GM18870 (cell line): ENCODE data around the gene ARHGAP22.

Source experiments
- ATAC-seq: cut with Tn5 transposase; IDR thresholded peaks from one replicate; pipeline ENCODE4 v1.9.1; 2021; ENCODE audit warnings: moderate library complexity; ENCODE audit not compliant: unreplicated experiment

ARHGAP22 gene

DNA sequence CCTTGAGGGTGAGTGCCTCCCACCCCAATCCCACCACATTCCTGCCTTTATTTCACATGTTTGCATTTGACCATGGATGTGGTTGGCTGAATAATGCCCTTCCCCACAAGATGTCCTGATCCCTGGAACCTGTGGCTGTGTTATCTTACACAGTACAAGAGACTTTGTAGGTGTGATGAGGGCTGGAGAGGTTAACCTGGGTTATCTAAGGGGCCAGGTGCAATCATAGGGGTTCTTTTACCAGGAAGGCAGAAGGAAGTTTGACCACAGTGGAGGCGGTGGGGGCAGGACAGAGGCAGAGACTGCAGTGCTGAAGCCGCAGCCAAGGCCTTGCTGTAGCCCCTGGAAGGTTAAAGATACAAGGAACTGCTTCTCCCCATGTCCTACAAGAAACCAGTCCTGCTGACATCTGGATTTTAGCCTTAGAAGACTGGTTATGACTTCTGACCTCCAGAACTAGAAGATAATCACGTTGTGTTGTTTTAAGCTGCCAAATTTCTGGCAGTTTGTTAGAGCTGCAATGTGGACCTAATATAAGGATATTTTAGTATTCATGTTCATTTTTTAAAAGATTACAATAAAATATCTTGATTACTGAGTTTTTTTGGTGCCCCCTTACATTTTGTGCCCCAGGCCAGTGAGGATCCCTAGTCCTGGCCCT, 136.6 kb downstream of the ARHGAP22 start:
- no peak for ATAC-seq

DNA sequence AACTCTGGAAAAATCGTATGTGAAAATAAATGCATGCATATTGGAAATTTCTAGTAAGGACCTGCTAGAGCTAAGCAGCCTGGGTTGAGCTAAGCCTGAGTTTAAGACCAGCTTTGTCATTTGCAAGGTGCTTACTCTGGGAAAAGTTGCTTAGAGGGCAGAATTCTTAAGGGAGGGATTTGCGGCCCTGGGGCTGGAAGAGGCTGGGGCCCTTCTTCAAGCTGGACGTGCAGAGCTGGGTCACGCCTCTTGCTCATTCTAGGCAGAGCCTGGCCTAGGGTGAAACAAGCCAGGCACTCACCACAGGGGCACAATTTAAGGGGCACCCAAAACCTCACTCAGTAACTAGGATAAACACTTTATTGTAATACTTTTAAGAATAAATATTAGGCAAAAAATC, 137.2 kb downstream of the ARHGAP22 start:
- no peak for ATAC-seq

DNA sequence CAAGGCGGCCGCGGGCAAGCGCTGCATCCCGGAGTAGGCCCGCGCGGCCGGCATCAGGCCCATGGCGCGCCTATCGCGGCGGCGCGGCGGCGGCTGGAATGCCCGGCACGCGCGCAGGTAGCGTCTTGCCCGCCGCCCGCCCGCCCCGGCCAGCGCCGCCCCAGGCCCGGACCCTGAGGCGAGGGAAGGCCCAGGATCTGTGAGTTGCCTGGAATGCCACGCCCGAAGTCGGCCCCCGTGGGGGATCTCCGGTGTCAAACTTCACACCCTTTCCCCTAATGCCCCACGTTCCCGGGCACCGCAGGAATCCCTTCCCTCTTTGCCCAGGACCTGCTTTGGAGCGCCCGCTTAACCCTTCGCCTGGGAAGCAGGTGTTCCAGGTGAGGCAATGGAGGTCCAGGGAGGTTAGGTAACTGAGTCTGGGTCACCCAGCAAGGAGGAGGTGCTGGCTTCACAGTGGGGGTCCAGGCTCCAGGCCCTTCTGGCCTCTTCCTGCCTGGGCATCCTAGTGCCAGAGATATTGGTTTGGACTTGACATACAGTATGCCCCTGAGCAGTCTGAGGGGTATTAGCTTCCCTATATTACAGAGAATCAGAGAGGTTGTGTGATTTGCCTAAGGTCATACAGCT, 138.1 kb downstream of the ARHGAP22 start:
- no peak for ATAC-seq

DNA sequence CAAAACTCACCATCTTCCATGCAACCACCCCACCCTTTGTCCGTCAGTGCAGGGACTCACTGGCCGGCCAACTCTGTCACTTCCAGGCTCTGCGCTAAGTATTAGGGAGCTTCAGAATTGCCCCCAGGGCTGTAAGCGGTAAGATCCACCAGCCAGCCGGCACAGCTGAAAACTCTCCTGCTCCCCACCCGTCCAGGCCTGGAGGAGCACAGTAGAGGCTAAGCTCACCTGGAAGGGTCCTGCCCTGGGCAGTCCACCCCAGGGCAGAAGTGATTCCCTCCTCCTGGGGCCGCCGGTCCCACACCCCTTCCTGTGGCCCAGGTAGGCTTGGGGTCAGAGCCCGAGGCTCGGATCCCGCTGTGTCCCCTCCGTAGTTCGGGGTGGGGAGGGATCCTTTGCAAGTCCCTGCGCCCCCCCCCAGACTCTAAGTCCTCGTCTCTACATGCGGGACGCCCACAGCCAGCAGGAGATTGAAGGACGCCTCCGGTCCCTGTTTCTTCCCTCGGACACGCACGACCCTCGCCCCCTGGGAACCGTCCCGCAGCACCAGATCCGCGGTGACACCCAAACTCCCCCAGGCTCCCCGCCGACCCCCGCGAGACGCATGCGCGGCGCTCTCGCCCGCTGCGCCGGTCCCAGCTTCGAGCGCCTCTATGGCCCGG, 138.9 kb downstream of the ARHGAP22 start:
- ATAC-seq, result no peak

DNA sequence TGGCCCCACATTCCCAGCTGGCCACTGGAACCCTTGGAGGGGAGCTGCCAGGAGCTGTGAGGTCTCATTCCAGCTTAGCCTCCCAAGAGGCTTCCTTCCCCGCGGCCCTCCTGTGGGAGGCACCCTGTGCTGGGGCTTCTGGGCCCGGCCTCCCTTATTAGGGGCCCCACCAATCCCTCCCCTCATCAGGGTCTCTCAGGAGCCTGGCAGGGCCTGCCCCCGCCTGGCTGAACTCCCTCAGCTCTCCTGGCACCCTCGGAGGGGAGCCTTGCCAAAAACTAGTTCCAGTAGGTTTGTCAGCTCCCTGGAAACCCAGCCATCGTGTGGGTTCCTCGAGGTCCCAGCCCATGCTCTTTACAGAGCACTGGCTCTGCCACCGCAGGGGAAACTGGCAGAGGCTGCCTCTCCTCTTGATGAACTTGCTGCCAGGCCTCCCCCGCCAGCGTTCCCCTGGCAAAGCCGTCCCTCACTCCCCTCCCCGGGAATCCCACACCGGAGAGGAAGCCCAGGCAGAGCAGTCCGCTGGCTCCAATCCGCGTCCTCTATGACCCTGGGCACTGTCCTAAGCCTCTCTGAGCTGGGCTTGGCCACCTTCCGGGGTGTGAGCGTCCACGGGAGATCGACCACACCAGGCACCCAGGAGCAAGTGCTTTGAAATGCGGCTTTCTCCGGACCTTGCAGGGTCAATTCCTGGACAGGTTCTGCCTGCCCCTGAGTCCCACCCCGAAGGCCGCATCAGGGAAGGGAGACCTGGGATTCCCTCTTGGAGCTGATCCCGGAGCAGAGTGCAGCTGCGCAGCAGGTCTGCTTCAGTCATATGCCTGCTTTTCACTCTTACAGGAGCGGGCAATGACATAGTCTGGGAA, 139.8 kb downstream of the ARHGAP22 start:
- ATAC-seq, result no peak

DNA sequence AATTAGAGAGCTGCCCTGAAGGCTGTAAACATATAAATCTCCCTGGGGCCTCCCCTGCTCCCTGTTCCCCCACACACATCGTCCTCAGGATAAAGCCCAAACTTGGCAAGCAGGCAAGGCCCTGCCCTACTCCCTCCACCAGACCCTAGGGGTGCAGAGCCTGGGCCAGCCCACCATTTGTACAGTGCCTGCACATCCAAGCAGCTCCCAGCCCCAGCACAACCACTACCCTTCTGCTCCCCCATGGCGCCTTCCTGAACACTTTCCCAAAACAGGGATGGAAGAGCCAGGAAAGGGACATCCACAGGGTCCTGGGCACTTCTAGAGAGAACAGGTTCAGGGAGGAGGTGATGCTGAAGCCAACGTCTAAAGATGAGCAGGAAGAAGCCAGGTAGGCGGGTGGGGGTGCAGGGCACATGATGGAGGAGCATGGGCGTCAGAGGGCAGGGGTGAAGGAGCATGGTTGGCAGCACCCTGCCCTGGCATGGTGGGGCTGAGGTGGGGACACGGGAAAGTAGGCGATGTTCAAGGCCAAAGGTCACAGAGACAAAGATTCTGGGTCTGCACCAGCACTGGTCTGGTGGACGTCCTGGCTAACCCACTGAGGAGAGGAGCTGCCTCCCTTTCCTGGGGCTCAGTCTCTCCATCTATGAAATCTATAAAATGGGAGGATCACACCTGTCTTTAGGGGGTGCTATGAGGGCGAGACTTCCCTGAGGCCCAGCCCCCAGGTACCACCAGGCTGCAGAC, 140.6 kb downstream of the ARHGAP22 start:
- no peak for ATAC-seq

DNA sequence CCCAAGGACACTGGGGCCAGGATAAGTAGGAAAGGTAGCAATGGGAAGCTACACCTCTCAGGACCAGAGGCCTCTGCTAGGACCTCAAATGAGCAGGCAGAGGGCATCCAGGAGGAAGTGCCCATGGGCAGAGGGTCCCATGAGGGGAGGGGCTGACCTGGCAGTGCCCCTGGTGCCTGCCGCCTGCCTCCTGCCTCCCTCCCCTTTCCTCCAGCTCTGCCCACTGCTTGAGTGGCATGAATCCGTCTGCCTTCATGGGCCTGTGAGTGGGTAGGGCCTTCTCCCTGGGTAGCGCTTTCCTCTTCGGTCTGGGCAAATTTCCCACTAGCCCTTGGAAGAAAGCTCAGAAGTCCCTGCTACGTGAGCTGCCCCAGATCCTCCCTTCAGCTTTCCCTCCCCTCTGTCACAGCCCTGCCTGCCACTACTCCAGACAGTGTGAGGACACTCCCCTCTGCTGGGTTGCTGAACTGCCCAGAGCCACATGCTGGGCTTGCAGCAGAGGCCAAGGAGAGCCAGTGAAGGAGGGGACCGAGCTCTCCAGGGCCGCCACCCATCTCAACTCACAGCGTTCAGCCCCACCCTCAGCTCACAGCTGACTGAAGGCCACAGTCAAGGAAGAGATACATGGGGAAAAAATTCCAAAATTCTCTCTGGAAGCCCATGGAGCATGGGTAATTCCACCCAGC, 141.4 kb downstream of the ARHGAP22 start:
- ATAC-seq, result no peak

DNA sequence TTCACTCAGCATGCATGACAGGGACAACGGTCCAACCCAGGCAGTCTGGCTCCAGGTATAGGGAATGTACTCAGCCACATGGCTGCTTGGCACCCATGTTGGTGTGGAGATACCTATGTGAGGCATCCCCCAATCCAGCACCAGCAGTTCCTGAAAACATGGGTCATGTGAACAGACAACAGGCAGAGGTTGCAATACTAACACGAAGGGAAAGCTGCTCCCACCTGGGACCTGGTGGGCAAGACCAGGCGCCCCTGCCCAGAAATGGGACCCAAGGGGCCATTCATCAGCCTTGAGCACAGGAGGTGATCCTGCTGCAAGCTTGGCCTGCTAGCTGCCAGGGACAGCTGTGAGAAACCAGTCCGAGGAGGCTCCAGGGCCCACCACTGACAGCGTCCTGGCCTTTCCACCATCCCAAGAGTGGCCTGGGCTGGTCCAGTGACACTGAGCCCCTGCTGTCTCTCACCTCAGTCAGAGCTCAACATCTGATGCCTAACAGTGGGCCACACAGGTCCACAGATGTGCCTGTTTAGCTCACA, 142.3 kb downstream of the ARHGAP22 start:
- ATAC-seq, result no peak

DNA sequence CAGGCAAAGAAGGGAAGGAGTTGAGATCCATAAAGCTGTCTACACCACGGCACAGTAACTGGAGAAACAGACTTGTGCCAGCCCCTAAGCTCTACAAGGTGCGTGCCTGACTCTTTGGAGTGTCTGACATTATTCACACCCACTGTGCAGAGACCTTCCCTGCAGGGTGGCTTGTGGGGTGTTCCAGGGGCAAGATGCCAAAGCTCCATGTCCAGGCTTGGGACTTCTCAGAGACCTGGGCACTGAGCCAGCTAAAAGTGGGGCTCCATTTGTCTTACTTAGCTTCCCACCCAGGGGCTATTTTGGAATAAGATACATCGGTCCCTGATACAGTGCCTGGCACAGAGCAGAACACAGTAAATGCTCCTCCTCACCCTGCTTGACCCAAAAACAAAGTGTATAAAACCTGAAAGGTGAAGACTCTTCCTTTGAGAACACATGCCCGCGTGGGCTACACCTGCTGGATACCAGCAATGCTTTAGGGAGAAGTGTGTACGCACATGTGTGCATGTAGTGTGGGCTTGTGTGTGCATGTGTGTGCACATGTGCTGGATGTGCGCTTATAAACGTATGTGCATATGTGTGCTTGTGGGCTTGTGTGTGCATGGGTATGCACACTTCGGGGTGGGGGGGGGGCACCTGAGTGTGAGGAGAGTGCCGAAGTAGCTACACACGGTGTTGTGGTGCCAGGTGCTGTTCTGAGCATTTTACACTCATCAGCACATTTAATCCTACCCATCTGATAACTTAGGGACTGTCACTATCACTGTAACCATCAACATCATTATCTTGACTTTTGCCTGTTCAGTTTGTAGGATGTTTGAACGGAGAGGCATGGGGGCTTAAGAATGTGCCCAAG, 143.0 kb downstream of the ARHGAP22 start:
- ATAC-seq, result no peak

DNA sequence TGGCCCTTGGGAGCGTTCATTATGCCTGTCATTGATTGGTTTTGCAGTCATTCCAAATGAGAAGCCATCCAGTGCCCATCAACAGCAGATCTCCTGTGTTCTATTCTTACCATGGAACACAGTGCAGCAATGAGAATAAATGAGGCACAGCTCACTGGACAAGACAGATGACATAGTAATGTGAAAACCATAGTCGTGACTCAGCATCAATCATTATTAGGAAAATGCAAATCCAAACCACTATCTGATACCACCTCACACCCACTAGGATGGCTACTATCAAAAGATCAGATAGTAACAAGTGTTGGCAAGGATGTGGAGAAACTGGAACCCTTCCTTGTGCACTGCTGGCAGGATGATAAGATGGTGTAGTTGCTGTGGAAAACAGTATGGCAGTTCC, 144.7 kb downstream of the ARHGAP22 start:
- ATAC-seq, result no peak

DNA sequence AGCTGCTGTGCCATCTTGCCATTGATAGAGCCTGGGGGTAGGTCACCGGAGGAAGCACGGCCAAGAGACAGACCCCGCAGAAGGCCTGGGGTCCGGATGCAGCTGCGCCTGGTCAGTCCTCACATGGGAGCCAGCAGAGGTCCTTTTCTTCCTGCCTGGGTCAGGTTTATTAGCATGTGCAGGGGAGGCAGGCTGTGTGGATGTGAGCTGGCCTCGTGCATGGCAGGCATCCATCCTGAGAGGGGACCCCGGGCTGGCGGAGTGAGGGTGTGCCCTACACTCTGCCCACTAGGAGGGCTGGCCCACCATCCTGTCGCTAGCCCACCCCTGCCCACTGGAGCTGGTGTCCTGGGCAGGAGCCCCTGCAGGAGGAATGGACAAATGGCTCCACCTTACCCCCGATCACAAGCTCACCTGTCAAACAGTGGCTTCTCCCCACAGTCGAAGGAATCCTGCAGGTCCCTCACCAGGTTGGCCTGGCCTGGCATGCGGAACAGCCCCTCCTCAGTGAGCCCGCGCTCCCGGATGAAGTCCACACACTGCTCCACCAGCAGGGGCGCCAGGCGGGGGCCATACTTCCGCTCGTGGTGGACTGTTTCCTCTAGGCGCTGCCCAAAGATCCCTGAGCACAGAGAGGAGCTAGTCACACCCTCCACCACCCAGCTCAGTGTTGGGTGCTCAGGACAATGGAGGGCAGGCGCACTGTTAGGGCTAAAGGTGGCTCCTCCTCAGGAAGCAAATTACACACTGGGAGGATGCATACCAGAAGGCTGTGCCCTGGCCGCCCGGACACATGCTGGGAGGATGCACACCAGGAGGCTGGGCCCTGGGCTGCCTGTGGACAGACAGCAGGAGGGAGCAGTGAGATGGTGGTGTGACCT, 145.4 kb downstream of the ARHGAP22 start:
- no peak for ATAC-seq

DNA sequence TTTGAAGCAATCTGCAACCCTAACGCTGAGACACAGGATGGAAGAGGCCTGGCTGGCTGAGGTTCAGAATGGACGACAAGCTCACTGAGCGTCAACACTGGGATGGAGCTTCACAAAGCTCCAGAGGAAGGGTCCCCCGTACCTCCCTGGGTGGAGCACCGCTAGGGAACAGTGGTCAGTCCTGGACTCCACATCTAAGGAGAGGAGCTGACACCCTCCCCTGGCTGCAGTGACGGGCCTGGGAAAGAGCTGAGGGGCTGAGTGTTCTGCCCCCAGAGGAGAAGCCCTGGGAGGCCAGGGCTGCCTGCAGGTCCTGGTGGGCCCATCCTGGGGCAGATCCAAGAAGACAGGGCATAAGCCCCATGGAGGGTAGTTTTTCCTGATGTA, 146.2 kb downstream of the ARHGAP22 start:
- ATAC-seq, result no peak

DNA sequence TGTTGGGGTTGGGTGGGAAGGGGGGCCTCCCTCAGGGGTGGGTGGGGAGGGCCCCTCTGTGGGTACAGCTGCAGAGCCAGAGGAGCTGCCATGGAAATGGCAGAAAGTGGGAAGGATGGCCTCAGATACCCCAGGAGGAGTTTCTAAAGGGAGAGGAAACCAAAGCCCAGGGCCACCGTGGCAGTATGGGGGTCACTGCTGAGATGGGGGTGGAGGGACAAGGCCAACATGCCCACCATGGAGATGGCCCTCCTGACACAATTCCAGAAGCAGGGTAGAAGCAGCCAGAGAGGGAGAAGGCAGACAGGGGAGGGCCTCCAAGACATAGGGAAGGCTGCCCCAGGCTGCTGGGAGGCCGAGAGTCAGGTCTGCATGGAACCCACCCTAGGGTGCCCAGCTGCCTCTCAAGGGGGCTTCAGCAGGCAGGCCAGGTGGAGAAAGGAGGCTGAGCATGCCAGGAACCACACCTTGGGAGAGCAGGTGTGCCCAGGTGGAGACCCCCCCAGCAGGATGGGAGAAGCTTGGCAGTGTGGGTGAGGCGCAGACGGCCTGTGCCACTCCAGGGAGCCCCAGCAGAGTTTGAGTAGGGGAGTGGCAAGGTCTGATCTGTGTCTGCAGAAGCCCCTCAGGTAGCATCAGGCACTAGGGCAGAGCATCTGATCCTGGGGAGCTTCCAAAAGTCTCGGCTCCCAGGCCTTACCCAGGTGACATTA, 146.8 kb downstream of the ARHGAP22 start:
- ATAC-seq, result no peak

DNA sequence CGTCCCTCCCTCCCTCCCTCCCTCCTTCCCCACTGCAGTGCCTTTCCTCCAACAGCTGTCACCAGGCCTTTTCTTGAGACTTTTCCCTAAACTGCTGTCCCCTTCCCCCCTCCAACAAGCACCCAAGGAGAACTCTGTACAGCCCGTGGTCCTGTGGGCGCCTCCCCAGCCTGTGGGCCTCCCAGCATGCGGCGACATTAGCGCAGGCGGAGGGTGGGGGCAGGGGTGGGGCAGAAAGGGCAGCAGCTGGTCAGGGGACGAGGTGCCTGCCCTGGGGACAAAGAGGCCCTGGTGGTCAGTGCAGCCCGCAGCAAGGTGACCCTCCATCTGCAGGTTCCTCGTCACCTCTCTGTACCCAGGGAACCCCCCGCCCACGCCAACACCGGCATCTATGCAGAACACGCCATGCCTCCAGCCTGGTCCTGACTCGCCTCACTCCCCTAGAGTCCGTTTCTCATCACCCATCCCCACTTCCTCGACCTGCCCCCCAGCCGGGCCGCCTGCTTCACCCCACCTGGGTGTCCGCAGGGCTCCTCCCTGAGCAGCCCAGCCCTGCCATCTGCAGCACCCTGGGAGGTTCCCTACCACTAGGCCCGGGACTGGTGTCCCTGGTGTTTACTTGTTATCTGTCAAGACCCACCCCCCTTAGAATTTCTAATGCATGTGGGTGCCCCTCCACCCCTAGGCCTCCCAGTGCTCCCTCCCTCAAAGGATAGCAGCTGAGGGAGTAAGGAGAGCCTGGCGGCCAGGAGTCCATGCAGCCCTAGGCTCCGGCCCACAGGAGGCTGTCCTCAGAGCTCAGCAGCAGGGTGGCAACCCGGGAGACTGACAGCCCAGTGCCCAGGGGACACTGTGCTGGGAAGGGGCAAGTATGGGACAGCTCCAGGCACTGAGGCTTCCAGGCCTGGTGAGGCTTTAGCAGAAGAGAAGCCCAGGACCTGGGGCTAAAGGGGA, 147.8 kb downstream of the ARHGAP22 start:
- no peak for ATAC-seq

DNA sequence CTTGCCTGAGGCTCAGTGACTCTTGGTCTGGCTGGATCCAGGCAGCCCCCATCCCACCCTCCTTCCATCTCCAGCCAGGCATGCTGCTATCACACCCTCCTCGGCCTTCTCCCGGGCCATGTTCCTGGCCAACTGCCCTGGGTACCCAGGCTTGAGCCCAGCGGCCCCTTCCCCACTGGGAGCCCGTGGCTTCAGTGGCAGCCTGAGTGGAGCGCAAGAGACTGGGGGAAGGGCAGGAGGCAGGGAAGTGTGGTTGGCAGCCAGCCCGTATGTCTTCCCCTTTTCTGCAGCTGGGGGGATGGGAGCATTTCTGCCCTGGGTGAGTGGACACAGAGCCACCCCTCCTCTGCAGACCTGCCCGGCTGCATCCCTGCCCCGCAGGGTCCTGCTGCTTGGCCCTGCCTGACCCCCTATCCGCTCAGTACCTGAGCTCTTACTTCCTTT, 148.5 kb downstream of the ARHGAP22 start:
- ATAC-seq, result no peak
